HepG2 (cell line): Measurements from ENCODE around the gene SLC16A5. TPM values are rescaled to one million over a fixed set of nuclear protein-coding genes. Genes with fewer than 3 reads are reported as not detected.

ENCODE experiments used
- AHDC1 ChIP-seq: sonication (generic); formaldehyde crosslinking; IDR thresholded peaks from 2 replicates; pipeline ENCODE4 v1.5.1; 2020; ENCODE audit warnings: mild to moderate bottlenecking, missing genetic modification reagents, borderline replicate concordance
- CBFB ChIP-seq: sonication (generic); formaldehyde crosslinking; IDR thresholded peaks from 2 replicates; pipeline ENCODE4 v1.4.0; 2020; ENCODE audit warnings: missing genetic modification reagents
- DRAP1 ChIP-seq: IDR thresholded peaks from 2 replicates; pipeline ENCODE4 v1.6.1; 2016; ENCODE audit warnings: missing genetic modification reagents, missing compliant biosample characterization
- ELF1 ChIP-seq: sonication (generic); formaldehyde crosslinking; IDR thresholded peaks from 2 replicates; pipeline ENCODE4 v1.4.0; 2020; ENCODE audit warnings: missing genetic modification reagents
- GATA4 ChIP-seq: sonication (generic); IDR thresholded peaks from 2 replicates; pipeline ENCODE4 v1.6.1; 2016; ENCODE audit warnings: antibody characterized with exemption, low read depth, borderline replicate concordance
- JUN ChIP-seq: sonication (generic); formaldehyde crosslinking; IDR thresholded peaks from 2 replicates; pipeline ENCODE4 v1.4.0; 2020; ENCODE audit warnings: mild to moderate bottlenecking, missing genetic modification reagents
- MTF2 ChIP-seq: sonication (generic); formaldehyde crosslinking; IDR thresholded peaks from 2 replicates; pipeline ENCODE4 v1.5.0; 2020; ENCODE audit warnings: missing genetic modification reagents, borderline replicate concordance
- MXD1 ChIP-seq: sonication (generic); formaldehyde crosslinking; IDR thresholded peaks from 2 replicates; pipeline ENCODE4 v1.4.0; 2020; ENCODE audit warnings: mild to moderate bottlenecking, missing genetic modification reagents
- MYC ChIP-seq: sonication (generic); formaldehyde crosslinking; IDR thresholded peaks from 2 replicates; pipeline ENCODE4 v1.9.0; 2021; ENCODE audit warnings: missing genetic modification reagents, borderline replicate concordance
- NPAS2 ChIP-seq: sonication (generic); formaldehyde crosslinking; IDR thresholded peaks from 2 replicates; pipeline ENCODE4 v1.8.0; 2022; ENCODE audit warnings: mild to moderate bottlenecking, missing genetic modification reagents, borderline replicate concordance
- TAF1 ChIP-seq: sonication (generic); formaldehyde crosslinking; IDR thresholded peaks from 2 replicates; pipeline ENCODE4 v1.4.0; 2020; ENCODE audit warnings: missing genetic modification reagents
- TFDP1 ChIP-seq: IDR thresholded peaks from 2 replicates; pipeline ENCODE4 v1.6.1; 2016; ENCODE audit warnings: missing compliant biosample characterization, missing genetic modification reagents, borderline replicate concordance
- ZBTB33 ChIP-seq: sonication (generic); formaldehyde crosslinking; IDR thresholded peaks from 2 replicates; pipeline ENCODE4 v1.4.0; 2020; ENCODE audit warnings: missing genetic modification reagents
- ZFP91 ChIP-seq: sonication (generic); formaldehyde crosslinking; IDR thresholded peaks from 2 replicates; pipeline ENCODE4 v1.9.0; 2022; ENCODE audit warnings: missing genetic modification reagents, mild to moderate bottlenecking, borderline replicate concordance
- ZNF253 ChIP-seq: sonication (generic); formaldehyde crosslinking; IDR thresholded peaks from 2 replicates; pipeline ENCODE4 v1.8.0; 2022; ENCODE audit warnings: mild to moderate bottlenecking, missing genetic modification reagents, borderline replicate concordance
- polyA plus RNA-seq, 8 experiments: library from polyadenylated mRNA; depleted of rRNA in 3 of 8; stranded (reverse) in 7 of 8; unstranded in 1 of 8; fragments of >200 nt; fragmentation: Illumina TruSeq in 4 of 8; extraction: Trizol in 4 of 8; gene quantifications; 2 replicates each; pipeline versions ENCODE4 v1.2.1 to v1.2.3, GENCODE V29; 2011 to 2016; ENCODE audit warnings: low read depth in 4 of 8, missing spikeins in 1 of 8, mixed read lengths in 1 of 8; ENCODE audit not compliant: insufficient read depth in 1 of 8
- total RNA-seq, 5 experiments: library from RNA; depleted of rRNA; stranded (reverse); fragments of >200 nt; fragmentation: Illumina TruSeq; extraction: Trizol; gene quantifications; 2 replicates each; pipeline ENCODE4 v1.2.3, GENCODE V29; 2016; ENCODE audit warnings: low read depth in 1 of 5

SLC16A5 gene
- total and polyA plus RNA-seq, 2 of the 13 experiments (the other 11 are each of a cell fraction or from before 2014, with no cell fraction given), result 0.69 to 5.6 TPM

- TF ChIP-seq ELF1 (CRISPR knock-in tag) (no peak), MTF2 (CRISPR knock-in tag) (no peak), TFDP1 (CRISPR knock-in tag) (peak; percentile 20; the same call in 1 of the 2 replicates), ZNF253 (CRISPR knock-in tag) (0 out of 2 replicates have a peak, but pooled peaks have one; percentile 6), GATA4 (0 out of 2 replicates have a peak, but pooled peaks have one; percentile 18), ZFP91 (CRISPR knock-in tag) (peak; percentile 30; the same call in 1 of the 2 replicates), MXD1 (no peak), MYC (CRISPR knock-in tag) (0 out of 2 replicates have a peak, but pooled peaks have one; percentile 53), JUN (CRISPR knock-in tag) (peak; percentile 86; the same call in 1 of the 2 replicates), CBFB (CRISPR knock-in tag) (no peak; the same call in 1 of the 2 replicates), DRAP1 (CRISPR knock-in tag) (peak; percentile 52; the same call in 1 of the 2 replicates), TAF1 (0 out of 2 replicates have a peak, but pooled peaks have one; percentile 14), ZBTB33 (CRISPR knock-in tag) (peak; percentile 8; the same call in 1 of the 2 replicates), NPAS2 (CRISPR knock-in tag) (no peak), AHDC1 (CRISPR knock-in tag) (peak; percentile 68; the same call in 1 of the 2 replicates)
Measured at GRCh38 chr17:75088465-75089417, 987 bp downstream of the SLC16A5 start (continued).
